Anterior cingulate cortex (tissue), 58 donors: ENCODE data around the gene TRIM50.
A peak's percentile ranks its signal among the peaks of the same experiment; 100 is the strongest.
"Not testable (repeated sequence)": the region's sequence is repeated elsewhere in the genome, so short reads cannot be mapped to it uniquely, and the experiment has no call there.

Experiments used
- DNase-seq, 58 donors: peaks; one replicate each; lab custom pipeline; 2025; lab: John Stamatoyannopoulos, UW

Gene TRIM50

GRCh38 chr7:73319541-73319940, 8.3 kb downstream of the TRIM50 start:
- not testable (repeated sequence) for DNase-seq

- not testable (repeated sequence) for DNase-seq
These were observed 9.2 kb downstream of the TRIM50 start for GRCh38 chr7:73318656-73319204.

GRCh38 chr7:73316521-73316920, 11.4 kb downstream of the TRIM50 start:
- DNase-seq, result no peak

- no peak for DNase-seq
These were observed 13.6 kb downstream of the TRIM50 start for GRCh38 chr7:73314271-73314670.

GRCh38 chr7:73313521-73313906, 14.4 kb downstream of the TRIM50 start:
- no peak for DNase-seq

GRCh38 chr7:73312831-73313520, 14.9 kb downstream of the TRIM50 start:
- DNase-seq, result no peak

GRCh38 chr7:73311421-73311820, 16.5 kb downstream of the TRIM50 start:
- not testable (repeated sequence) for DNase-seq

GRCh38 chr7:73308665-73309214, 19.1 kb downstream of the TRIM50 start, which contains the start of gene NSUN5:
Gene NSUN5, minus strand, starts transcription at chr7:73308826. Its CDS starts 36 bp downstream, at chr7:73308790.
- peak in 57 of 58 donors; percentile 6 to 85 (median 67) for DNase-seq

GRCh38 chr7:73308074-73308664, 19.7 kb downstream of the TRIM50 start:
- peak in 4 of 58 donors; percentile 16 to 65 (median 26) for DNase-seq

GRCh38 chr7:73307436-73307835, 20.4 kb downstream of the TRIM50 start:
- no peak for DNase-seq

- DNase-seq, result not testable (repeated sequence)
These were observed 23.1 kb downstream of the TRIM50 start for GRCh38 chr7:73304612-73305387.

- DNase-seq, result no peak
These were observed 23.8 kb downstream of the TRIM50 start for GRCh38 chr7:73304071-73304470.

GRCh38 chr7:73303546-73303945, 24.3 kb downstream of the TRIM50 start:
- no peak for DNase-seq

- DNase-seq, result not testable (repeated sequence)
These were observed 25.0 kb downstream of the TRIM50 start for GRCh38 chr7:73302846-73303245.

GRCh38 chr7:73301108-73301507, 26.8 kb downstream of the TRIM50 start:
- not testable (repeated sequence) for DNase-seq

GRCh38 chr7:73299812-73300211, 28.1 kb downstream of the TRIM50 start:
- DNase-seq, result not testable (repeated sequence)

GRCh38 chr7:73297706-73298105, 30.2 kb downstream of the TRIM50 start:
- not testable (repeated sequence) for DNase-seq

- DNase-seq, result not testable (repeated sequence)
These were observed 30.6 kb downstream of the TRIM50 start for GRCh38 chr7:73297235-73297634.

- DNase-seq, result not testable (repeated sequence)
These were observed 50.7 kb downstream of the TRIM50 start for GRCh38 chr7:73277210-73277609.

GRCh38 chr7:73267813-73268212, 60.1 kb downstream of the TRIM50 start:
- not testable (repeated sequence) for DNase-seq
